HG03442 (cell line): ENCODE results near the gene AK2.
"Not testable (repeated sequence)": the region's sequence is repeated elsewhere in the genome, so short reads cannot be mapped to it uniquely, and the experiment has no call there.

Experiments used
- ATAC-seq: cut with Tn5 transposase; IDR thresholded peaks from one replicate; pipeline ENCODE4 v1.9.1; 2021; ENCODE audit warnings: mild to moderate bottlenecking, moderate library complexity; ENCODE audit not compliant: unreplicated experiment

AK2 gene

GRCh38 chr1:33036526-33037503 lies at the start of gene AK2:
TSS of gene AK2 (minus strand) at chr1:33036883. CDS start at chr1:33036828, 55 bp downstream.
- ATAC-seq, result peak; percentile 99

DNA sequence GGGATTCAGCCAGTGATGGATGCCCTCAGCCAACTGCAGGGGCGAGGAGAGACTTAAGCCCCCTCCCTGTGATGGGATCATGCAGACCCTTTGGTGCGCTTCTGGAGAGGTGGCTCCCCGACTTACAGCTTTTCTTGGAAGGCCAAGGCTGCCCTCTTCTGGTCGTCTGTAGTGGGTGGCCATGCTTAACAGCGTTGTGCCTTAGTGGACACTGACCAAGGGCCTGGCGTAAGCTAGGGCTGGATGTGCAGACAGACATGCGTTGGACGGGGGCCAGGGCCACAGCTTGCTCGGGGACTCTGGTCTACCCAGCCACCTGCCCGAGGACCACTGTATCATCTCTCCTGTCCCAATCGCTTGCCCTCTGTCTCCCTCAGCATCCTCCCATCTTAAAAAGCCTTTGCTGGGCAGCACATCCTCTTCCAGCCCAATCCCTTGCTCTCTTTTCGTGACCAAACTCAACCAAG lies 49.7 kb upstream of the AK2 start:
- no peak for ATAC-seq

DNA sequence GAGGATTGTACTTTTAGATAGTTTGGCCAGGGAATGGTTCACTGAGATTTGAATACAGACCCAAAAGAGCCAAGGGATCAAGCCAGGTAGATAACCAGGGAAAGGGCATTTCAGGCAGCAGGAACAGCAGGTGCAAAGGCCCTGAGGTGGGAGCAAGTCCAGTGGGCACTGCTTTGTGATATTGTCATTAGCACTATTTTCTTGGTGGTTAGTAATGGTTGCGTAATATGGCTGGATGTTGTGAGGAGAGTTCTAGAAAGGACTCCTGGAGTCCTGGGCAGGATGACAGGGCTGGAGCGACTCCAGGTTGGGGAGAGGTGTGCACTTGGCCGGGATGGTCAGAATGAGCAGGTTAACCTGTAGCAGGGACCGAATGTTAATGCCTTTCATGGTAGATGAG lies 48.6 kb upstream of the AK2 start:
- ATAC-seq, result no peak

DNA sequence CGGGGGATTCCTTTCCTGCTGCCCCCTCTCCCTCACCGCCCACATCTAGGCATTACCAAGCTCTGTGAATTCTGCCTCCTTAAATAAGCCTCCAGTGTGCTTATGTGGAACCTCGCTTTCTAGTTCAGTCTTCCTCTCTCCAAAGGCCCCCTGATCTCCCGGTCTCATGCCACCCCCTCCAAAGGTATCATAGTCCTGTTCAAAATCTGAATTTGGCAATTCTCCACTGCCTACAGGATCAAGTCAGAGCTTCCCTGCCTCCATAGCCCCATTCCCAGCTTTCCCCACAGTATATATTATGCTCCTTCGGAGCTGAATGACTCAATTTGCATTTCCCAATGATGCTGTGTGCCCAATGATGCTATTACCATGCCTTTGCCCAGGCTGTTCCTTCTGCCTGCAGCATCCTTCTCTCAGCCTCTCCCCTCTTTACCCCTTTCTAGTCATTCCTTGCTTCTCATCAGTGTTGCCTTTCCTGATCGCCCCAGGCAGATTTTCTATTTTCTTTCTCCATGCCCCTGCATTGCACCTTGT lies 46.0 kb upstream of the AK2 start:
- ATAC-seq, result no peak

- ATAC-seq, result no peak
Observed at GRCh38 chr1:33081554-33082305, 45.0 kb upstream of the AK2 start.

GRCh38 chr1:33080885-33081553 lies 44.3 kb upstream of the AK2 start, which contains the start of gene AZIN2:
TSS of gene AZIN2 (plus strand) at chr1:33081153. CDS start at chr1:33082250, 1,097 bp downstream.
- peak; percentile 97 for ATAC-seq

GRCh38 chr1:33080373-33080772 lies 43.7 kb upstream of the AK2 start:
- no peak for ATAC-seq

DNA sequence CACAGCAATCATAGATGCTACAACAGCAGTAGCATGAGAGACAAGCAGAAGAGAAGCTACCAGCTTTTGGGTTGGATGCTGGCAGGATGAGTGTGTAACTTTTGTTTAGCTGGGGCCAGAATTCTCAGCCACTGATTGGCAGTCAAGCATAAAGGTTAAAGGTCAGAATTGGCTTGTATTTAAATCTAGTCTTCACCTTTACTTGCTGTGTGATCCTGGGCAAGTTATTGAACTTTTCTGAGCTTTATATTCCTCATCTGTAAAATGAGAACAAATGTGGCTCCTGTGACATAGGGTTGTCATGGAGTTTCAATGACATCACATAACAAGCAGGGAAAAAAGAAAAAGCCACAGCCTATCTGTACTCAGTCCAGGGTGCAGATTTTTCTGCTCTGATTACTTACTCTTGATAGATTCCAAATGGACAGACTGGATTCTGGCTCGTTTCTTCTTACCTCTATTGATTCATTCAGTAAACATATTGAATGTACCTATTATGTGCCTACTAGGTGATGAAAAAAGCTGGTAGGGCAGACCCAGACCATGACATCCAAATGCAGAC lies 41.4 kb upstream of the AK2 start:
- no peak for ATAC-seq

- ATAC-seq, result no peak
Observed at GRCh38 chr1:33074193-33074945, 37.7 kb upstream of the AK2 start.

DNA sequence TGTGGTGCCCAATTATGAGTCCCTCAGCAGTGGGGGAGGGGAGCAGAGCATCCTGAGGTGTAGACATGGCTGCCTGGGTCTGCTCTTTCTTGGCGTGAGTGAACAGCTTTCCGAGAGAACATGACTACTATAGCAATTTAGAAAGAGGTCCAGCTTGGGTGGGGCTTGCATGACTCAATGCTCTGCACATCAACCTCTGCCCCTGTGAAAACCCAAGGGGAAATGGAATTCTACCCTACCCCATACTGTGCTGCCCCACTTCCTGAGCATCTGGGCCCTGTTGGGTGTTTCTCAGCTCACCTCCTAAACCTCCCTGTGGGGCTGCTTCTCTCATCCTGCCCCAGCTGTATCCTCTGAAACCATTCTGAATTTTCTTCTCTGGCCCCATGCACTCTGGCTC lies 36.0 kb upstream of the AK2 start:
- ATAC-seq, result no peak

DNA sequence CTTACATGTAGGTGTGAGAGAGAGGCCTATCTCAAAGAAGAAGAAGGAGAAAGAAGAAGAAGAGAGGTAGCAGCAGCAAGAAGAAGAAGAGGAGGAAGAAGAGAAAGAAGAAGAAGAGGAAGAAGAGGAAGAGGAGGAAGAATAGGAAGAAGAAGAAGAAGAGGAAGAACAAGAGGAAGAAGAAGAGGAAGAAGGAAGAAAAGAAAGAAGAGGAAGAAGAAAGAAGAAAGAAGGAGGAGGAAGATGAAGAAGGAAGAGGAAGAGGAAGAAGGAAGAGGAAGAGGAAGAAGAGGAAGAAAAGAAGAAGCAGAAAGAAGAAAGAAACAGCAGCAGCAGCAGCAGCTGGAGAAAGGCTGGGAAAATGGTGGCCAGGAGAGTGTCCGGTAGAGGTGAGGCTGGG lies 33.9 kb upstream of the AK2 start:
- ATAC-seq, result no peak

DNA sequence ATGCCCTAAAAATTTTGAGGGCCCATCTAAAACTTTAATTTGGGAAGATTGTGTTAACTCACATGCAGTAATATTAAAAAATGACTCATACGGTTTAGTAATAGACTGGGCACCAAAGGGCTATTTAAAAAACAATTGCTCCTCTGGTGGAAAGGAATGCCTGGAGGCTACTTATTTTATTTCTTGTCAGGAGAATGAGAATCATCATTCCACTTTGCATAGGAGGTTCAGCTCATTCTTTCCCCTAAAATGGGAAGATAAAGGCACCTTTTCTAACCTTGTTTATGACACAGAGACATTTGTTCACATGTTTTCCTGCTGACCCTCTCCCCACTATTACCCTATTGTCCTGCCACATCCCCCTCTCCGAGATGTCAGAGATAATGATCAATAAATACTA lies 31.4 kb upstream of the AK2 start:
- not testable (repeated sequence) for ATAC-seq

GRCh38 chr1:33066477-33066876 lies 29.8 kb upstream of the AK2 start:
- not testable (repeated sequence) for ATAC-seq

GRCh38 chr1:33065301-33065700 lies 28.6 kb upstream of the AK2 start:
- no peak for ATAC-seq

DNA sequence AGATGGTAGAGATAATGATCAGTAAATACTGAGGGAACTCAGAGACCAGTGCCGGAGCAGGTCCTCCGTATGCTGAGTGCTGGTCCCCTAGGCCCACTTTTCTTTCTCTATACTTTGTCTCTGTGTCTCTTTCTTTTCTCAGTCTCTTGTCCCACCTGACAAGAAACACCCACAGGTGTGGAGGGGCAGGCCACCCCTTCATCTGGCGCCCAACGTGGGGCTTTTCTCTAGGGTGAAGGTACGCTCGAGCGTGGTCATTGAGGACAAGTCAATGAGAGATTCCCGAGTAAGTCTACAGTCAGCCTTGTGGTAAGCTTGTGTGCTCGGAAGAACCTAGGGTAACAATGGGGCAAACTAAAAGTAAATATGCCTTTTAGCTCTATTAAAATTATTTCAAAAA lies 27.6 kb upstream of the AK2 start:
- ATAC-seq, result not testable (repeated sequence)

GRCh38 chr1:33061834-33062233 lies 25.2 kb upstream of the AK2 start:
- ATAC-seq, result no peak

DNA sequence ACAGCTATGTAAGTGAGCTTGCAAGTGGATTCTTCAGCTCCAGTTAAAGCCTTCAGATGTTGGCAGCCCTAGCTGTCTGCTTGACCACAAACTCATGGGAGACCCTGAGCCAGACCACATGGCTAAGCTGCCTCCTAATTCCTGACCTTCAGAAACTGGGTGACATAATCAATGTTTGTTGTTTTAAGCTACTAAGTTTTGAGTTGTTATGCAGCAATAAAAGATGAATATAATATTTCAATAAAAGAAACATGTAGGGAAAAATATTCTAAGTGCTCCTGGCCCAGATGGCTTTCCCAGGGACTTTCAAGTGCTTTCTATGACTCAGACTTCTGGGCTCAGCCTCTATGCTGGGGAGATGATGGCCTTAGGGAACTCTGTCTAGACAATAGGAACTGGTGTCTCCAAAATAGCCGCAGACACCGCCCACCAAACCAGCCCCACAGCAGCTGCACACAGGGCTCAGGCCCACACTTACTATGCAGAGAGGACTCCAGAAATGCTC lies 23.9 kb upstream of the AK2 start:
- ATAC-seq, result no peak

GRCh38 chr1:33057095-33057494 lies 20.4 kb upstream of the AK2 start:
- no peak for ATAC-seq

DNA sequence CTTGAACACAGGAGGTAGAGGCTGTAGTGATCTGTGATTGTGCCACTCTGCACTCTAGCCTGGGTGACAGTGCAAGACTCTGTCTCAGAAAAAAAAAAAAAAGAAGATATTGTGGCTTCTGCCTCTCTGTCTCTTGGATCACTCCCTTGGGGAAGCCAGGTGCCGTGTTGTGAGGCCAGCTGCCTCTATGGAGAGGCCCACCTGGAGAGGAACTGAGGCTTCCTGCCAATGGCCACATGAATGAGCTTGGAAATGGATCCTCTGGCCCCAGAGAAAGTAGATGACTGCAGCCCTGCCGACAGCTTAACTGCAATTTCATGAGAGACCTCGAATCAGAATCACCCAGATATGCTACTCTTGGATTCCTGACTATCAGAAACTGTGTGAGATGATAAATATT lies 19.7 kb upstream of the AK2 start:
- ATAC-seq, result no peak
